ENCODE measurements around the gene MYO10.

DNA sequence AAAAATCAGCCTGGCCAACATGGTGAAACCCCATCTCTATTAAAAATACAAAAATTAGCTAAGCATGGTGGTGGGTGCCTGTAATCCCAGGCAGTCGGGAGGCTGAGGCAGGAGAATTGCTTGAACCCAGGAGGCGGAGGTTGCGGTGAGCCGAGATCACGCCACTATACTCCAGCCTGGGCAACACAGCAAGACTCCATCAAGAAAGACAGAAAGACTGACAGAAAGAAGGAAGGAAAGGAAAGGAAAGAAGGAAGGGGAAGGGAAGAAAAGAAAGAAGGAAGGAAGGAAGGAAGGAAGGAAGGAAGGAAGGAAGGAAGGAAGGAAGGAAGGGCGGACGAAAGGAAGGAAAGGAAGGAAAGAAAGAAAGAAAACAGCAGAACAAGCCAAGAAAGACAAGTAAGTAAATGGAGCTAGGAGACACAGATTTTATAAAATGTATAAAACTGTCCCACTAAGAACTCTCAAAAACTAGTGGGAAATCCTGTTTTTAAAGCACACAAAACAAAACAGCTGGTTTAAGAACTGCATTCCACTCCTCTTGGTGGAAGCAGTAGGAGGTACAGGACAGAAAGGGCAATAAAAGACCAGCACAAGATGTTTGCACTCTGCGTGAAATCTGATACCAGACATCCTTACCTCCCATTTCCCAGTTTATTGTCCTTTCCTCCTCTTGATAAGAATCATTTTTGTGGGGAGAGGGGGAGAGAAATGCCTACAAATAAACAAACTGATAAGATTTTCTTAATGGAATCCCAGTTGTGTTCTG lies 46.7 kb downstream of the MYO10 start:
- TF ChIP-seq POLR2A (IDR thresholded peaks at IDR 0.05; ENCODE audit: low read depth, low read length) (no peak), POLR2AphosphoS5 (IDR thresholded peaks at IDR 0.05; ENCODE audit: low read depth, low read length) (no peak), TAF1 (IDR thresholded peaks at IDR 0.05; ENCODE audit: low read depth, low read length) (no peak), PAX5 (IDR thresholded peaks at IDR 0.05; ENCODE audit: insufficient read depth, low read length, severe bottlenecking) (no peak)
